HepG2 (cell line): ENCODE data around the gene OR2W1. TPM values are rescaled to one million over a fixed set of nuclear protein-coding genes. Genes with fewer than 3 reads are reported as not detected.

ENCODE experiments used
- ATAC-seq: fragments of 200-7000 bp; cut with Tn5 transposase; 3 replicates; pipeline ENCODE4 v1.9.1; 2020; ENCODE audit warnings: mild to moderate bottlenecking, moderate library complexity
- BruUV-seq: library from RNA; stranded (reverse); fragments of 400-500 nt; replicated peaks from 2 replicates; lab custom pipeline; 2021; lab: Mats Ljungman, UMichigan
- CTCF ChIA-PET: fragments of 300-600 bp; formaldehyde crosslinking; extraction: SDS; loops from one replicate; lab custom pipeline; 2021; ENCODE audit warnings: low total read pairs, inconsistent platforms, low intra/inter-chr PET ratio; lab: Yijun Ruan, JAX
- POLR2A ChIA-PET: fragments of 350-600 bp; sonication (Branson Sonifier 250); formaldehyde crosslinking; loops from one replicate; lab custom pipeline; 2020; ENCODE audit warnings: antibody characterized with exemption, inconsistent platforms; lab: Yijun Ruan, JAX
- DNase-seq: peaks from one replicate; pipeline ENCODE4 v3.0.0-alpha.2; 2015; ENCODE audit warnings: low spot score
- FAIRE-seq: peaks from 3 replicates; lab custom pipeline; 2011; peaks lifted over from hg19 to GRCh38; lab: Jason Lieb, UNC
- H2AFZ ChIP-seq: one replicate; pipeline ENCODE4 v1.6.1; 2011; ENCODE audit warnings: low read length, inconsistent platforms
- H3K27ac ChIP-seq: fragments of 300-600 bp; 3 replicates; pipeline ENCODE4 v1.8.0; 2011; ENCODE audit warnings: mixed run types, mild to moderate bottlenecking, mixed read lengths, low read length, inconsistent platforms; ENCODE audit not compliant: insufficient read depth; ENCODE audit errors: extremely low read length
- H3K27me3 ChIP-seq, 2 experiments: fragments of 200-600 bp in 1 of 2; 2 replicates in 1 of 2; 3 replicates in 1 of 2; pipeline versions ENCODE4 v1.6.0 to v1.8.0; 2011; ENCODE audit warnings: low read length in 2 of 2, mild to moderate bottlenecking in 2 of 2, moderate library complexity in 2 of 2, inconsistent platforms in 1 of 2; ENCODE audit not compliant: insufficient read depth in 2 of 2, control insufficient read depth in 1 of 2
- H3K36me3 ChIP-seq, 2 experiments: fragments of 200-600 bp in 1 of 2; replicated peaks in 1 of 2; 2 replicates in 1 of 2; 3 replicates in 1 of 2; pipeline versions ENCODE4 v1.5.1 to v1.8.0; 2011; ENCODE audit warnings: low read length in 2 of 2, inconsistent platforms in 1 of 2; ENCODE audit not compliant: insufficient read depth in 2 of 2, control insufficient read depth in 1 of 2
- H3K4me1 ChIP-seq: 2 replicates; pipeline ENCODE4 v1.5.1; 2012; ENCODE audit warnings: low read length, inconsistent platforms; ENCODE audit not compliant: insufficient read depth
- H3K4me2 ChIP-seq: 2 replicates; pipeline ENCODE4 v1.6.0; 2011; ENCODE audit warnings: low read depth, low read length, inconsistent platforms
- H3K4me3 ChIP-seq, 3 experiments: fragments of 200-600 bp in 1 of 3; sonication (generic), shearing (Covaris generic) in 1 of 3; replicated peaks in 1 of 3; 2 replicates each; pipeline ENCODE4 v1.5.1; 2011 to 2016; ENCODE audit warnings: low read length in 3 of 3, inconsistent platforms in 2 of 3, low read depth in 2 of 3, mild to moderate bottlenecking in 2 of 3, control low read depth in 1 of 3, mixed read lengths in 1 of 3; ENCODE audit not compliant: insufficient read depth in 1 of 3
- H3K79me2 ChIP-seq: one replicate; pipeline ENCODE4 v1.6.1; 2011; ENCODE audit warnings: low read length, inconsistent platforms; ENCODE audit not compliant: insufficient read depth
- H3K9ac ChIP-seq: 2 replicates; pipeline ENCODE4 v1.6.0; 2011; ENCODE audit warnings: mild to moderate bottlenecking, low read depth, low read length, inconsistent platforms; ENCODE audit not compliant: insufficient read depth
- H3K9me3 ChIP-seq: 2 replicates; pipeline ENCODE4 v1.5.1; 2012; ENCODE audit warnings: mild to moderate bottlenecking, low read length
- H4K20me1 ChIP-seq: 2 replicates; pipeline ENCODE4 v1.6.0; 2011; ENCODE audit warnings: inconsistent platforms, mild to moderate bottlenecking, low read length, moderate library complexity; ENCODE audit not compliant: insufficient read depth
- ARNT ChIP-seq: fragments of 450-650 bp; IDR thresholded peaks from 2 replicates; pipeline ENCODE4 v1.6.1; 2017
- BHLHE40 ChIP-seq: IDR thresholded peaks from 2 replicates; pipeline ENCODE4 v1.6.1; 2011; ENCODE audit warnings: low read length, improper control_type of control experiment
- CEBPB ChIP-seq: IDR thresholded peaks from 2 replicates; pipeline ENCODE4 v1.6.1; 2011; ENCODE audit warnings: low read depth, low read length, improper control_type of control experiment, borderline replicate concordance
- CHCHD3 ChIP-seq: sonication (generic); formaldehyde crosslinking; IDR thresholded peaks from 2 replicates; pipeline ENCODE4 v1.8.0; 2022; ENCODE audit warnings: mild to moderate bottlenecking, missing genetic modification reagents, moderate library complexity
- ELF4 ChIP-seq: sonication (generic); formaldehyde crosslinking; IDR thresholded peaks from 2 replicates; pipeline ENCODE4 v1.5.0; 2020; ENCODE audit warnings: missing genetic modification reagents, mild to moderate bottlenecking, moderate library complexity, borderline replicate concordance
- MLXIP ChIP-seq: sonication (generic); formaldehyde crosslinking; IDR thresholded peaks from 2 replicates; pipeline ENCODE4 v1.9.0; 2021; ENCODE audit warnings: missing genetic modification reagents, borderline replicate concordance
- MTA1 ChIP-seq: sonication (generic); formaldehyde crosslinking; IDR thresholded peaks from 2 replicates; pipeline ENCODE4 v1.4.0; 2020; ENCODE audit warnings: missing genetic modification reagents, mild to moderate bottlenecking, borderline replicate concordance
- MYNN ChIP-seq: sonication (generic); formaldehyde crosslinking; IDR thresholded peaks from 2 replicates; pipeline ENCODE4 v1.4.0; 2020; ENCODE audit warnings: mild to moderate bottlenecking, low read depth, missing genetic modification reagents
- SRF ChIP-seq: IDR thresholded peaks from 2 replicates; pipeline ENCODE4 v1.6.1; 2011; ENCODE audit warnings: mild to moderate bottlenecking, low read depth, low read length, moderate library complexity
- TFDP1 ChIP-seq: IDR thresholded peaks from 2 replicates; pipeline ENCODE4 v1.6.1; 2016; ENCODE audit warnings: missing compliant biosample characterization, missing genetic modification reagents, borderline replicate concordance
- ZFP41 ChIP-seq: sonication (generic); formaldehyde crosslinking; IDR thresholded peaks from 2 replicates; pipeline ENCODE4 v1.4.0; 2020; ENCODE audit warnings: mild to moderate bottlenecking, missing genetic modification reagents, borderline replicate concordance
- WGBS: methylation state at CpG from one replicate; pipeline ENCODE4 v1.1.6; 2017; ENCODE audit warnings: low lambda C conversion rate; 5-methylcytosine and 5-hydroxymethylcytosine counted together
- in situ Hi-C: cut with HindIII; loops from 2 replicates; pipeline ENCODE4 v1.10.0; 2017; ENCODE audit warnings: low pct_unique_long_range_greater_than_20kb; ENCODE audit not compliant: extremely low pct_ligation_motif_present
- intact Hi-C: fragments of 100-400 bp; cut with micrococcal nuclease; formaldehyde crosslinking; loops from one replicate; pipeline ENCODE4 v1.10.0; 2022; ENCODE audit not compliant: unreplicated experiment
- polyA plus RNA-seq, 8 experiments: library from polyadenylated mRNA; depleted of rRNA in 3 of 8; stranded (reverse) in 7 of 8; unstranded in 1 of 8; fragments of >200 nt; fragmentation: Illumina TruSeq in 4 of 8; extraction: Trizol in 4 of 8; gene quantifications; 2 replicates each; pipeline versions ENCODE4 v1.2.1 to v1.2.3, GENCODE V29; 2011 to 2016; ENCODE audit warnings: low read depth in 4 of 8, missing spikeins in 1 of 8, mixed read lengths in 1 of 8; ENCODE audit not compliant: insufficient read depth in 1 of 8
- total RNA-seq, 5 experiments: library from RNA; depleted of rRNA; stranded (reverse); fragments of >200 nt; fragmentation: Illumina TruSeq; extraction: Trizol; gene quantifications; 2 replicates each; pipeline ENCODE4 v1.2.3, GENCODE V29; 2016; ENCODE audit warnings: low read depth in 1 of 5

Gene OR2W1
- total and polyA plus RNA-seq, 2 of the 13 experiments (the other 11 are each of a cell fraction or from before 2014, with no cell fraction given), result not detected

GRCh38 chr6:29028821-29029220 lies 16.2 kb downstream of the OR2W1 start (continued):
- TF ChIP-seq MYNN (CRISPR knock-in tag) (no peak), TFDP1 (CRISPR knock-in tag) (no peak), MTA1 (CRISPR knock-in tag) (no peak)
- TF ChIP-seq, all 625 proteins: peak for 0

GRCh38 chr6:29025927-29026585 lies 18.9 kb downstream of the OR2W1 start:
- Histone ChIP-seq H3K4me1 (no peaks in the 10 kb centered on the region), H3K4me3 (no peak overlapping the region), H3K4me2 (no peak overlapping the region), H2AFZ (no peak overlapping the region), H3K27me3 (no peaks in the 10 kb centered on the region), H3K36me3 (no peaks in the 10 kb centered on the region), H3K9ac (no peak overlapping the region)
- in situ Hi-C loops (no loop called here), intact Hi-C loops (no loop called here)
- no peak for ATAC-seq
- no TSS peak for BruUV-seq
- WGBS, result 4% methylated on average over 2 of the region's 2 CpGs
- FAIRE-seq, result no peak
- ChIA-PET CTCF (no interaction called here), POLR2A (no interaction called here)
- peak; percentile 33; the same call in 1 of the 2 replicates for TF ChIP-seq CEBPB
- no peak for TF ChIP-seq ARNT
- TF ChIP-seq, all 625 proteins: peak for 1
- no peak overlapping the region for H3K27ac ChIP-seq
- DNase-seq, result no peak
- no peaks in the 10 kb centered on the region for H4K20me1 ChIP-seq
- no peaks in the 10 kb centered on the region for H3K9me3 ChIP-seq
- no peaks in the 10 kb centered on the region for H3K79me2 ChIP-seq

- Histone ChIP-seq H2AFZ (no peak overlapping the region), H3K36me3 (no peaks in the 10 kb centered on the region), H3K4me3 (no peak overlapping the region), H3K4me1 (peaks cover 16% of the 10 kb centered on the region), H4K20me1 (no peaks in the 10 kb centered on the region), H3K9ac (no peak overlapping the region), H3K79me2 (no peaks in the 10 kb centered on the region), H3K9me3 (no peaks in the 10 kb centered on the region), H3K4me2 (no peak overlapping the region), H3K27ac (no peak overlapping the region), H3K27me3 (no peaks in the 10 kb centered on the region; a peak in 1 of 5 replicates)
- in situ Hi-C loops, result no loop called here
- DNase-seq, result no peak
- ChIA-PET CTCF (no interaction called here), POLR2A (no interaction called here)
- no TSS peak for BruUV-seq
- ATAC-seq, result no peak
- WGBS, result 33% methylated on average over 2 of the region's 2 CpGs
- intact Hi-C loops, result no loop called here
- FAIRE-seq, result no peak
- TF ChIP-seq ELF4 (CRISPR knock-in tag), result no peak
- TF ChIP-seq BHLHE40, result no peak
- TF ChIP-seq SRF, result no peak
- TF ChIP-seq ZFP41 (CRISPR knock-in tag), result no peak
- no peak for TF ChIP-seq CHCHD3
- no peak for TF ChIP-seq MLXIP (CRISPR knock-in tag)
These were observed 23.5 kb downstream of the OR2W1 start for GRCh38 chr6:29021434-29021833.
